ENCODE results near the gene DHX16. TPM values are rescaled to one million over a fixed set of nuclear protein-coding genes. Genes with fewer than 3 reads are reported as not detected.

DHX16 gene
- total RNA-seq, 1 experiment from 2014 or later: 59.9 TPM

- DNase-seq (ENCODE audit: low read depth): no peak
These were observed 68.8 kb downstream of the DHX16 start for GRCh38 chr6:30603961-30604360.

Other genes starting within 250 kb of the DHX16 start
- 109 and 110 TPM in 2 replicates for gene HLA-E, start 183.5 kb downstream of the DHX16 start, total RNA-seq (2014; rRNA removed; shearing (Covaris generic))
- 36.8 and 57.4 TPM in 2 replicates for gene GNL1, start 116.5 kb downstream of the DHX16 start, total RNA-seq (2014; rRNA removed; shearing (Covaris generic))
- gene PRR3, start 115.7 kb downstream of the DHX16 start, total RNA-seq (2014; rRNA removed; shearing (Covaris generic)): 13.4 and 18.3 TPM in 2 replicates
- gene ABCF1, start 101.6 kb downstream of the DHX16 start, total RNA-seq (2014; rRNA removed; shearing (Covaris generic)): 85.7 and 96.1 TPM in 2 replicates
- gene PPP1R10, start 55.8 kb downstream of the DHX16 start, total RNA-seq (2014; rRNA removed; shearing (Covaris generic)): 29.5 and 30.1 TPM in 2 replicates
- gene MRPS18B, start 55.2 kb downstream of the DHX16 start, total RNA-seq (2014; rRNA removed; shearing (Covaris generic)): 93.5 and 102 TPM in 2 replicates
- gene ATAT1, start 46.1 kb downstream of the DHX16 start, total RNA-seq (2014; rRNA removed; shearing (Covaris generic)): 1.7 and 2.5 TPM in 2 replicates
- 5.3 and 7.1 TPM in 2 replicates for gene C6orf136, start 25.9 kb downstream of the DHX16 start, total RNA-seq (2014; rRNA removed; shearing (Covaris generic))
- gene PPP1R18, start 13.6 kb upstream of the DHX16 start, total RNA-seq (2014; rRNA removed; shearing (Covaris generic)): 71.6 and 77.5 TPM in 2 replicates
- 7.5 and 7.8 TPM in 2 replicates for gene NRM, start 18.0 kb upstream of the DHX16 start, total RNA-seq (2014; rRNA removed; shearing (Covaris generic))
- gene MDC1, start 44.3 kb upstream of the DHX16 start, total RNA-seq (2014; rRNA removed; shearing (Covaris generic)): 12.6 and 21.9 TPM in 2 replicates
- gene TUBB, start 47.3 kb upstream of the DHX16 start, total RNA-seq (2014; rRNA removed; shearing (Covaris generic)): 1,353 and 1,355 TPM in 2 replicates
- 370 and 430 TPM in 2 replicates for gene FLOT1, start 69.7 kb upstream of the DHX16 start, total RNA-seq (2014; rRNA removed; shearing (Covaris generic))
- 344 and 350 TPM in 2 replicates for gene IER3, start 71.5 kb upstream of the DHX16 start, total RNA-seq (2014; rRNA removed; shearing (Covaris generic))
- 12.7 and 25.0 TPM in 2 replicates for gene DDR1, start 211.5 kb upstream of the DHX16 start, total RNA-seq (2014; rRNA removed; shearing (Covaris generic))
- 12.6 and 13.7 TPM in 2 replicates for gene GTF2H4, start 235.2 kb upstream of the DHX16 start, total RNA-seq (2014; rRNA removed; shearing (Covaris generic))
- 18.8 and 23.5 TPM in 2 replicates for gene VARS2, start 241.2 kb upstream of the DHX16 start, total RNA-seq (2014; rRNA removed; shearing (Covaris generic))